SK-N-SH treated with all-trans-retinoic acid at 6 μM for 48 hours (cell line): Measurements from ENCODE around the gene WASHC4.

ENCODE experiments used
- ARNTL ChIP-seq: fragments of 450-650 bp; formaldehyde crosslinking; IDR thresholded peaks from 2 replicates; pipeline ENCODE4 v1.5.0; 2020; ENCODE audit warnings: low read depth, mild to moderate bottlenecking, moderate library complexity, borderline replicate concordance
- BACH2 ChIP-seq: fragments of 250-450 bp; sonication (Bioruptor Pico); IDR thresholded peaks from 2 replicates; pipeline ENCODE4 v1.9.0; 2021; ENCODE audit warnings: mild to moderate bottlenecking, borderline replicate concordance
- PATZ1 ChIP-seq: fragments of 250-450 bp; sonication (Bioruptor Pico); IDR thresholded peaks from 2 replicates; pipeline ENCODE4 v1.8.0; 2020; ENCODE audit warnings: mild to moderate bottlenecking, moderate library complexity, borderline replicate concordance
- TCF4 ChIP-seq: fragments of 250-450 bp; sonication (Bioruptor Pico); IDR thresholded peaks from 2 replicates; pipeline ENCODE4 v1.8.0; 2021; ENCODE audit warnings: mild to moderate bottlenecking, moderate library complexity, borderline replicate concordance
- ZC3H10 ChIP-seq: fragments of 250-450 bp; sonication (Bioruptor Pico); IDR thresholded peaks from 2 replicates; pipeline ENCODE4 v1.5.1; 2021; ENCODE audit warnings: mild to moderate bottlenecking, moderate library complexity
- ZFP30 ChIP-seq: fragments of 450-650 bp; formaldehyde crosslinking; IDR thresholded peaks from 2 replicates; pipeline ENCODE4 v1.5.0; 2022; ENCODE audit warnings: mild to moderate bottlenecking, moderate library complexity
- ZNF8 ChIP-seq: fragments of 450-650 bp; formaldehyde crosslinking; IDR thresholded peaks from 2 replicates; pipeline ENCODE4 v1.5.0; 2020; ENCODE audit warnings: mild to moderate bottlenecking, moderate library complexity
- TF ChIP-seq, protein P1 (sequence below): fragments of 250-450 bp; sonication (Bioruptor Pico); IDR thresholded peaks from 2 replicates; pipeline ENCODE4 v1.8.0; 2021; ENCODE audit warnings: low read depth, mild to moderate bottlenecking, moderate library complexity, borderline replicate concordance
- TF ChIP-seq, protein P2 (sequence below): fragments of 250-450 bp; sonication (Bioruptor Pico); IDR thresholded peaks from 2 replicates; pipeline ENCODE4 v1.5.1; 2020; ENCODE audit warnings: low read depth, mild to moderate bottlenecking, moderate library complexity

DNA sequence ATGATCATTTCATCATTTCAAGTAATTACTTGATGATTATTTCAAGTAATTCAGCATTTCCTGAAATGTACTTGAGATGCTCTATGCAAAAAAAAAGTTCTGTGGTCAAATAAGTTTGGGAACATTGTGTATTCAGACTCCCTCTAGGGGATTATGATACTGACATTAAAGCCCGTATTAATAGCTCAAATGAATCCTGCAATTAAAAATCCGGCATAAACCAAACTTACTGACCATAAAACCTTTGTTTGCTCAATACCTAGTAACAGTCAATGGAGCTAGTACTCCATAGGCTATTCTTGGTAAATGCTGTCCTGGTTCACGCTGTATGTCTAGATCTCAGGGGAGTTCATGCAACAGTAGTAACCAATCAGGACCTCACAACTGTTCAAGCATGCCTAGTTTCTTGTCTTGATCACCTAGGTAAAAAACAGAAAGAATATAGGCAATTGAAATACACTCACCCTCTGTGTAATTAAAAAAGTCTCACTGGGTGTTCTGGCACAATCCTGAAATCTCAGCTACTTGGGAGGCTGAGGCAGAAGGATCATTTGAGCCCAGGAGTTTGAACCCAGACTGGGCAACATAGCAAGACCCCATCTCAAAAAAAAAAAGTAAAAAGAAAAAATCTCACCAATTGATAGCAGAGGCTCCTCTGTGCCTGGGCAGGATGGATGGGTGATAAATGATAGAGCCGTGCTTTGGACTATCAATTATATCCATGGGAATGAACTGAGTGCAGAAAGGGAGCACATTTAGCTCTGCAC, 37.4 kb upstream of the WASHC4 start:
- TF ChIP-seq, protein P1, sequence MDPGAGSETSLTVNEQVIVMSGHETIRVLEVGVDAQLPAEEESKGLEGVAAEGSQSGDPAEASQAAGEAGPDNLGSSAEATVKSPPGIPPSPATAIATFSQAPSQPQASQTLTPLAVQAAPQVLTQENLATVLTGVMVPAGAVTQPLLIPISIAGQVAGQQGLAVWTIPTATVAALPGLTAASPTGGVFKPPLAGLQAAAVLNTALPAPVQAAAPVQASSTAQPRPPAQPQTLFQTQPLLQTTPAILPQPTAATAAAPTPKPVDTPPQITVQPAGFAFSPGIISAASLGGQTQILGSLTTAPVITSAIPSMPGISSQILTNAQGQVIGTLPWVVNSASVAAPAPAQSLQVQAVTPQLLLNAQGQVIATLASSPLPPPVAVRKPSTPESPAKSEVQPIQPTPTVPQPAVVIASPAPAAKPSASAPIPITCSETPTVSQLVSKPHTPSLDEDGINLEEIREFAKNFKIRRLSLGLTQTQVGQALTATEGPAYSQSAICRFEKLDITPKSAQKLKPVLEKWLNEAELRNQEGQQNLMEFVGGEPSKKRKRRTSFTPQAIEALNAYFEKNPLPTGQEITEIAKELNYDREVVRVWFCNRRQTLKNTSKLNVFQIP: no peak
- TF ChIP-seq PATZ1 (CRISPR knock-in tag): no peak
- TF ChIP-seq BACH2 (CRISPR knock-in tag): no peak
- TF ChIP-seq, protein P2, sequence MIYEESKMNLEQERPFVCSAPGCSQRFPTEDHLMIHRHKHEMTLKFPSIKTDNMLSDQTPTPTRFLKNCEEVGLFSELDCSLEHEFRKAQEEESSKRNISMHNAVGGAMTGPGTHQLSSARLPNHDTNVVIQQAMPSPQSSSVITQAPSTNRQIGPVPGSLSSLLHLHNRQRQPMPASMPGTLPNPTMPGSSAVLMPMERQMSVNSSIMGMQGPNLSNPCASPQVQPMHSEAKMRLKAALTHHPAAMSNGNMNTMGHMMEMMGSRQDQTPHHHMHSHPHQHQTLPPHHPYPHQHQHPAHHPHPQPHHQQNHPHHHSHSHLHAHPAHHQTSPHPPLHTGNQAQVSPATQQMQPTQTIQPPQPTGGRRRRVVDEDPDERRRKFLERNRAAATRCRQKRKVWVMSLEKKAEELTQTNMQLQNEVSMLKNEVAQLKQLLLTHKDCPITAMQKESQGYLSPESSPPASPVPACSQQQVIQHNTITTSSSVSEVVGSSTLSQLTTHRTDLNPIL (CRISPR knock-in tag): no peak
- TF ChIP-seq ZC3H10: no peak
- no peak for TF ChIP-seq TCF4
- no peak for TF ChIP-seq ZFP30 (CRISPR knock-in tag)
- TF ChIP-seq ZNF8 (CRISPR knock-in tag): no peak
- TF ChIP-seq ARNTL (CRISPR knock-in tag): no peak
